Measurements from ENCODE around the gene TCAF1.
"Not testable (repeated sequence)": the region's sequence is repeated elsewhere in the genome, so short reads cannot be mapped to it uniquely, and the experiment has no call there.

The TCAF1 gene

DNA sequence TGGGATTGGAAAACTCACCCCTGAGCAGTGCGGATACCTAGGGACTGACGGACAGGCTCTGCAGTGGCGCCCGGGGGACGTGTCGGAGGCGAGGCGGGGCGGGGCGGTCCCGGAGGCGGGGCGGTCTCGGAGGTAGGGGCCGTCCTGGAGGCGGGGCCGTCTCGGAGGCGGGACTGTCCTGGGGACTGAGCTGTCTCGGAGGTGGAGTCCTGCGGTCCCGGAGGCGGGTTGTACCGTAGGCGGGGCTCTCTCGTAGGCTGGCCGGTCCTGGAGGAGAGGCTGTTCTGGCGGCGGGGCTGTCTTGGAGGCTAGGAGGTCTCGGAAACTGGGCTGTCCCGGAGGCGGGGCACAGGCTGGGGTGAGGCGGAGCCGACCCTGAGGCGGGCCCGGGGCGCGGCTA lies 65.4 kb downstream of the TCAF1 start:
- H3K36me3 ChIP-seq (ENCODE audit: control insufficient read depth, insufficient read depth, low read length); H3K9me3 ChIP-seq (ENCODE audit: control insufficient read depth, low read length); H3K4me3 ChIP-seq (ENCODE audit: insufficient read depth, low read depth, low read length, poor library complexity, severe bottlenecking); H3K27me3 ChIP-seq (replicated peaks; ENCODE audit: control insufficient read depth, insufficient read depth, low read length, poor library complexity, severe bottlenecking); H3K4me1 ChIP-seq (ENCODE audit: control insufficient read depth, insufficient read depth, low read length, poor library complexity, severe bottlenecking): not testable (repeated sequence)
- peak overlapping the region; percentile 80 for H3K27ac ChIP-seq (ENCODE audit: insufficient read depth, low read length, poor library complexity, severe bottlenecking)
- peak; percentile 84 to 94 (median 93) for DNase-seq

DNA sequence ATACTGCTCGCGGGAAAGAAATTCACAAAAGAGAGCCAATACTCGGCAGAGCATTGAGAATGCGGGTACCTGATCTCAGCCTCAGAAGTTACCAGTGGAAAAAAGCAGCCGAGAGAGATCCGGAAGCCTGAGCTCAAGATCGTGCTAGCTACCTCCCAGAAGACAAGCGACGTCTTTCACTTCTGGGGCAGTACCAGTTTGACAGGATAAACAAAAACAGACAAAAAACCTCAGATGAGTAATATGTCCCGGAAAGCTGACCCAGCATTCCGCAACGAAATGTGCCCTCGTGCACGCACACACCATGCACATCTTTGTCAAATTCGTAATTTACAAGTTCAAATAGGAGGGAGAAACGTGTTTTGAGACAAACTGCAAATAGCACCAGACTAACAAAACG lies 65.9 kb downstream of the TCAF1 start:
- not testable (repeated sequence) for H3K27me3 ChIP-seq (replicated peaks; ENCODE audit: control insufficient read depth, insufficient read depth, low read length, poor library complexity, severe bottlenecking); H3K9me3 ChIP-seq (ENCODE audit: control insufficient read depth, low read length); DNase-seq; H3K4me1 ChIP-seq (ENCODE audit: control insufficient read depth, insufficient read depth, low read length, poor library complexity, severe bottlenecking); H3K36me3 ChIP-seq (ENCODE audit: control insufficient read depth, insufficient read depth, low read length); H3K4me3 ChIP-seq (ENCODE audit: insufficient read depth, low read depth, low read length, poor library complexity, severe bottlenecking)
- H3K27ac ChIP-seq (ENCODE audit: insufficient read depth, low read length, poor library complexity, severe bottlenecking) = peak overlapping the region; percentile 80

- not testable (repeated sequence) for H3K4me3 ChIP-seq (ENCODE audit: insufficient read depth, low read depth, low read length, poor library complexity, severe bottlenecking); DNase-seq; H3K36me3 ChIP-seq (ENCODE audit: control insufficient read depth, insufficient read depth, low read length); H3K9me3 ChIP-seq (ENCODE audit: control insufficient read depth, low read length); H3K4me1 ChIP-seq (ENCODE audit: control insufficient read depth, insufficient read depth, low read length, poor library complexity, severe bottlenecking); H3K27ac ChIP-seq (ENCODE audit: insufficient read depth, low read length, poor library complexity, severe bottlenecking); H3K27me3 ChIP-seq (replicated peaks; ENCODE audit: control insufficient read depth, insufficient read depth, low read length, poor library complexity, severe bottlenecking)
Measured at GRCh38 chr7:143826578-143826977, 75.4 kb downstream of the TCAF1 start.

GRCh38 chr7:143824295-143825135 lies 77.5 kb downstream of the TCAF1 start:
- H3K36me3 ChIP-seq (ENCODE audit: control insufficient read depth, insufficient read depth, low read length); DNase-seq; H3K4me1 ChIP-seq (ENCODE audit: control insufficient read depth, insufficient read depth, low read length, poor library complexity, severe bottlenecking); H3K9me3 ChIP-seq (ENCODE audit: control insufficient read depth, low read length); H3K27ac ChIP-seq (ENCODE audit: insufficient read depth, low read length, poor library complexity, severe bottlenecking); H3K4me3 ChIP-seq (ENCODE audit: insufficient read depth, low read depth, low read length, poor library complexity, severe bottlenecking); H3K27me3 ChIP-seq (replicated peaks; ENCODE audit: control insufficient read depth, insufficient read depth, low read length, poor library complexity, severe bottlenecking): not testable (repeated sequence)

DNA sequence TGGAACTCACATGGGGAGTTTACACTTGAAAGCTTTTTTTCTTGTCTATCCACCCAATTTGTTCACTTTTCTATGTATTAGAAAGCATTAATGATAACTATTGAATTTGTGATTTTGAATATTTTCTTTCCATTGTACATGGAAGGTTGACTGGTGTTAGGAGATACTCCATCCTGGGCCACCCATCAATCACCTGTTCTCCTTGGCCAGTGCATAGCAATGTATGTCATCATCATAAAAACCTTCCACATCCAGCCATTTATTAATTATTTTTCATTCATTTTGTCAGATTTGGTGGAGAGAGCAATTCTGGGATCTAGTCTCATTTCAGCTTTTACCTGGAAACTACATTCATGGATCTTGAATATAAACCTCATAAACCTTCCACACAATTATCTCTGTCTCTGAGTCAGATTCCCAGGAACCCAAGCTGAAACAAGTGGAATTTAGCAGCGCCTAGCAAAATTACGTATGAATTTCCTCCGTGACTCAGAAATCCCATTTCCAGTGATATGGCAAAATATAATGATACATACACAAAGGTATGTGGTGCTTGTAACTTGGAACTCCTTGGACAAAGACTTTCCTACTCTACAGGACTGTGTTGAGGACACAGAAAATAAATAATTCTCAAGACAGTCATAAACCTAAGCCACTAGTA lies 78.2 kb downstream of the TCAF1 start:
- not testable (repeated sequence) for H3K4me1 ChIP-seq (ENCODE audit: control insufficient read depth, insufficient read depth, low read length, poor library complexity, severe bottlenecking); H3K27me3 ChIP-seq (replicated peaks; ENCODE audit: control insufficient read depth, insufficient read depth, low read length, poor library complexity, severe bottlenecking); H3K36me3 ChIP-seq (ENCODE audit: control insufficient read depth, insufficient read depth, low read length)

GRCh38 chr7:143821392-143822277 lies 80.3 kb downstream of the TCAF1 start:
- H3K4me3 ChIP-seq (ENCODE audit: insufficient read depth, low read depth, low read length, poor library complexity, severe bottlenecking); H3K27ac ChIP-seq (ENCODE audit: insufficient read depth, low read length, poor library complexity, severe bottlenecking); H3K4me1 ChIP-seq (ENCODE audit: control insufficient read depth, insufficient read depth, low read length, poor library complexity, severe bottlenecking); DNase-seq; H3K9me3 ChIP-seq (ENCODE audit: control insufficient read depth, low read length); H3K36me3 ChIP-seq (ENCODE audit: control insufficient read depth, insufficient read depth, low read length); H3K27me3 ChIP-seq (replicated peaks; ENCODE audit: control insufficient read depth, insufficient read depth, low read length, poor library complexity, severe bottlenecking): not testable (repeated sequence)

More for the DNA sequence above, 78.2 kb downstream of the TCAF1 start:
- not testable (repeated sequence) for H3K9me3 ChIP-seq (ENCODE audit: control insufficient read depth, low read length); H3K4me3 ChIP-seq (ENCODE audit: insufficient read depth, low read depth, low read length, poor library complexity, severe bottlenecking); DNase-seq; H3K27ac ChIP-seq (ENCODE audit: insufficient read depth, low read length, poor library complexity, severe bottlenecking)

- H3K4me3 ChIP-seq (ENCODE audit: insufficient read depth, low read depth, low read length, poor library complexity, severe bottlenecking); DNase-seq; H3K36me3 ChIP-seq (ENCODE audit: control insufficient read depth, insufficient read depth, low read length); H3K27me3 ChIP-seq (replicated peaks; ENCODE audit: control insufficient read depth, insufficient read depth, low read length, poor library complexity, severe bottlenecking); H3K9me3 ChIP-seq (ENCODE audit: control insufficient read depth, low read length); H3K4me1 ChIP-seq (ENCODE audit: control insufficient read depth, insufficient read depth, low read length, poor library complexity, severe bottlenecking); H3K27ac ChIP-seq (ENCODE audit: insufficient read depth, low read length, poor library complexity, severe bottlenecking): not testable (repeated sequence)
Measured at GRCh38 chr7:143817873-143818272, 84.1 kb downstream of the TCAF1 start.

DNA sequence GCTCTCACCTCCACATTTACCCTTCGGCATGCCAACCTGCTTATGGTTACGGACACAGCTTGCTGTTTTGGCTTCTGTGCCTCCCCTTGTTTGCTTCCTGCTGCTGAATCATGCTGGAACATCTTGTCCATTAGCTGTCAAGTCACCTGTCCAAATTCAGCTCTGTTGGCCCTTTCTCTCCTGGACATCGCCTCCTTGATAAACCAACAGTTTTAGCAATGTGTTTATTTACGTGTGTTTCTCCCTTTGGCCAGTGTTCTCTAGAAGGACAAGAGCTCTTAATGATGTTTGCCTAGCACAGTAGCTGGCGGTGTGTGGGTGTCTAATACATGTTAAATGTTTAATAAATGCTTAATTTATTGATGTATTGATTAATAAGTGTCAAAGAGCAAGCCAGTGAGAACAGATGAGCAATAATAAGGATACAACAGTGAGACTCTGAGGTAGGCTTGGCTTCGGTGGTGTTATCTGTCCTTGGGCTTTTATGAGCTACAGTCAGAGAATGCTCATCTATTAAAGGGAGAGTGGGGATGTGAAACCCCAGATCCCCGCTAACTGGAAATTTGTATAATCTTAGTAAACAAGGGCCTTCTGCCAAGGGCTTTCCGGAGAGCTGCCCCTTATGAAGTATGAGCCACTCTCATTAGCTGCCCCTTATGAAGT lies 85.4 kb downstream of the TCAF1 start:
- DNase-seq; H3K9me3 ChIP-seq (ENCODE audit: control insufficient read depth, low read length): not testable (repeated sequence)

DNA sequence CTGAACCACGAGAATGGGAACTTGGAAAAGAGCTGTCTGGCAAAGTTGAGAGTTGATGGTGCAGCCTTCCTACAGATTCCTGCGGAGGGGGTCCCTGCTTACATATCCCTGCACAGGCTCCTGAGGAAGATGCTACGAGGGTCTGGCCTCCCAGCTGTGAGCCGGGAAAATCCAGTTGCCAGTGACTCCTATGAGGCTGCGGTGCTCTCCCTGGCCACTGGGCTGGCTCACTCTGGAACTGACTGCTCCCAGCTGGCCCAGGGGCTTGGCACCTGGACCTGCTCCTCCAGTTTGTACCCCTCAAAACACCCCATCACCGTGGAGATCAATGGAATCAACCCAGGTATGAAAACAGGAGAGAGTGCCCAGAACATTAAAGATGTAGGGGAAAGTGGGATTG lies 91.3 kb downstream of the TCAF1 start:
- not testable (repeated sequence) for DNase-seq; H3K36me3 ChIP-seq (ENCODE audit: control insufficient read depth, insufficient read depth, low read length); H3K9me3 ChIP-seq (ENCODE audit: control insufficient read depth, low read length); H3K27ac ChIP-seq (ENCODE audit: insufficient read depth, low read length, poor library complexity, severe bottlenecking); H3K27me3 ChIP-seq (replicated peaks; ENCODE audit: control insufficient read depth, insufficient read depth, low read length, poor library complexity, severe bottlenecking); H3K4me1 ChIP-seq (ENCODE audit: control insufficient read depth, insufficient read depth, low read length, poor library complexity, severe bottlenecking); H3K4me3 ChIP-seq (ENCODE audit: insufficient read depth, low read depth, low read length, poor library complexity, severe bottlenecking)

More for the DNA sequence above, 85.4 kb downstream of the TCAF1 start:
- H3K4me1 ChIP-seq (ENCODE audit: control insufficient read depth, insufficient read depth, low read length, poor library complexity, severe bottlenecking); H3K4me3 ChIP-seq (ENCODE audit: insufficient read depth, low read depth, low read length, poor library complexity, severe bottlenecking); H3K36me3 ChIP-seq (ENCODE audit: control insufficient read depth, insufficient read depth, low read length); H3K27ac ChIP-seq (ENCODE audit: insufficient read depth, low read length, poor library complexity, severe bottlenecking); H3K27me3 ChIP-seq (replicated peaks; ENCODE audit: control insufficient read depth, insufficient read depth, low read length, poor library complexity, severe bottlenecking): not testable (repeated sequence)

All from effector memory CD4-positive, alpha-beta T cell (primary cell).